GM12891 (cell line): ENCODE results near the gene USH1C.

Experiments used
- DNase-seq: peaks from one replicate; pipeline ENCODE4 v3.0.0; 2011; ENCODE audit warnings: low spot score; ENCODE audit not compliant: insufficient read length
- FAIRE-seq: peaks from 2 replicates; lab custom pipeline; 2011; peaks lifted over from hg19 to GRCh38; lab: Jason Lieb, UNC
- PAX5 ChIP-seq: IDR thresholded peaks from 2 replicates; pipeline ENCODE4 v1.6.1; 2011; ENCODE audit warnings: low read length, moderate library complexity, mild to moderate bottlenecking; ENCODE audit not compliant: insufficient read depth, severe bottlenecking
- POLR2A ChIP-seq: IDR thresholded peaks from 2 replicates; pipeline ENCODE4 v1.6.1; 2011; ENCODE audit warnings: low read depth, low read length, control low read depth
- POLR2AphosphoS5 ChIP-seq: IDR thresholded peaks from 2 replicates; pipeline ENCODE4 v1.6.1; 2011; ENCODE audit warnings: low read depth, low read length, control low read depth
- POU2F2 ChIP-seq: IDR thresholded peaks from 2 replicates; pipeline ENCODE4 v1.6.1; 2011; ENCODE audit warnings: low read depth, mild to moderate bottlenecking, control low read depth, low read length, moderate library complexity
- SPI1 ChIP-seq: IDR thresholded peaks from 2 replicates; pipeline ENCODE4 v1.6.1; 2011; ENCODE audit warnings: low read depth, low read length, control low read depth
- TAF1 ChIP-seq: IDR thresholded peaks from 2 replicates; pipeline ENCODE4 v1.6.1; 2011; ENCODE audit warnings: low read depth, low read length, control low read depth

USH1C gene

GRCh38 chr11:17445240-17445795 is 98.9 kb downstream of the USH1C start:
- DNase-seq (no peak), FAIRE-seq (no peak)
- no peak for TF ChIP-seq TAF1
- no peak for TF ChIP-seq SPI1
- TF ChIP-seq PAX5, result no peak
- no peak for TF ChIP-seq POLR2A
- no peak for TF ChIP-seq POLR2AphosphoS5
- TF ChIP-seq POU2F2, result no peak

- FAIRE-seq, result no peak
- no peak for DNase-seq
- TF ChIP-seq TAF1 (no peak), SPI1 (no peak), POLR2AphosphoS5 (no peak), POU2F2 (no peak)
Measured at GRCh38 chr11:17443926-17444690, 100.1 kb downstream of the USH1C start.
